ENCODE data around the gene EIF1. TPM values are rescaled to one million over a fixed set of nuclear protein-coding genes. Genes with fewer than 3 reads are reported as not detected.

The EIF1 gene
- total and polyA plus RNA-seq, 2 donors (not counting 3 experiments of a cell fraction or from before 2014, with no cell fraction given), result 168 to 814 TPM

- intact Hi-C loops (cut with micrococcal nuclease) (loop anchor here (5.0 kb wide), 1 partner anchor 152 kb away; no protein-coding TSS in a partner anchor), dilution Hi-C loops (cut with MboI; ENCODE audit: extremely low pct_ligation_motif_present, low sequenced_read_pairs) (no loop called here)
- no peak overlapping the region for H2AFZ ChIP-seq (ENCODE audit: low read depth, low read length)
- no peaks in the 10 kb centered on the region for H3K9me1 ChIP-seq (replicated peaks; ENCODE audit: control insufficient read depth, extremely low read depth, insufficient read depth, low read length)
- H3K4me3 ChIP-seq (replicated peaks in 1 of 3; ENCODE audit: insufficient read depth in 1 of 3, low read depth in 1 of 3, low read length in 3 of 3), result no peak overlapping the region
- no peak for FAIRE-seq
- H3K4me2 ChIP-seq (ENCODE audit: insufficient read depth, low read length), result no peak overlapping the region
- no peak for TF ChIP-seq MAX (IDR thresholded peaks at IDR 0.05; ENCODE audit: insufficient read depth, insufficient read length)
- TF ChIP-seq CTCF (IDR thresholded peaks at IDR 0.05; ENCODE audit: extremely low read depth in 1 of 2, insufficient read depth in 1 of 2, low read depth in 1 of 2, low read length in 2 of 2), result no peak
- TF ChIP-seq POLR2A (IDR thresholded peaks at IDR 0.05; ENCODE audit: low read depth, low read length), result no peak
- TF ChIP-seq EZH2 (IDR thresholded peaks at IDR 0.05; ENCODE audit: borderline replicate concordance, low read depth, low read length, severe bottlenecking), result no peak
- TF ChIP-seq JUN (IDR thresholded peaks at IDR 0.05; ENCODE audit: borderline replicate concordance, insufficient read depth, insufficient read length, low read depth), result no peak
- no peak for TF ChIP-seq GATA2 (IDR thresholded peaks at IDR 0.05; ENCODE audit: insufficient read depth, insufficient read length, low read depth, low read length)
- TF ChIP-seq MYC (IDR thresholded peaks at IDR 0.05; ENCODE audit: low read depth, low read length), result no peak
- no peak for TF ChIP-seq POLR2AphosphoS5 (IDR thresholded peaks at IDR 0.05; ENCODE audit: insufficient read depth, low read depth, low read length)
- no peak for TF ChIP-seq FOS (IDR thresholded peaks at IDR 0.05; ENCODE audit: borderline replicate concordance, insufficient read depth, low read length)
- peaks cover 41 to 44% of the 10 kb centered on the region in 2 experiments for H3K27me3 ChIP-seq (ENCODE audit: control insufficient read depth in 2 of 2, insufficient read depth in 2 of 2, low read length in 2 of 2)
- H3K9ac ChIP-seq (replicated peaks; ENCODE audit: extremely low read depth, insufficient read depth, low read length), result no peak overlapping the region
- H3K9me3 ChIP-seq (replicated peaks; ENCODE audit: control insufficient read depth, insufficient read depth, low read length), result no peaks in the 10 kb centered on the region
- DNase-seq (ENCODE audit: low read depth, low spot score), result no peak
- H4K20me1 ChIP-seq (replicated peaks; ENCODE audit: control insufficient read depth, extremely low read depth, insufficient read depth, low read length), result no peaks in the 10 kb centered on the region
- H3K36me3 ChIP-seq (ENCODE audit: control insufficient read depth in 2 of 2, extremely low read depth in 1 of 2, insufficient read depth in 2 of 2, low read length in 2 of 2), result no peaks in the 10 kb centered on the region
- no TSS peak for BruUV-seq (replicated peaks)
- POLR2A ChIA-PET, result no interaction called here
- CTCF ChIA-PET, result interaction anchor here (4.6 kb wide), 1 partner anchor 65 kb away, joined by 50 read pairs; no protein-coding TSS in a partner anchor
- H3K27ac ChIP-seq (ENCODE audit: insufficient read depth, low read depth, low read length), result no peak overlapping the region
- no peaks in the 10 kb centered on the region for H3K79me2 ChIP-seq (ENCODE audit: control insufficient read depth, insufficient read depth, low read length)
- H3K4me1 ChIP-seq (ENCODE audit: control insufficient read depth, extremely low read depth, insufficient read depth, low read length), result peaks cover 2% of the 10 kb centered on the region
Measured at GRCh38 chr17:41735744-41736143, 47.1 kb downstream of the EIF1 start.

Measured in endothelial cell of umbilical vein (primary cell).